Measurements from ENCODE around the gene SCGN.

- TF ChIP-seq, protein P1, sequence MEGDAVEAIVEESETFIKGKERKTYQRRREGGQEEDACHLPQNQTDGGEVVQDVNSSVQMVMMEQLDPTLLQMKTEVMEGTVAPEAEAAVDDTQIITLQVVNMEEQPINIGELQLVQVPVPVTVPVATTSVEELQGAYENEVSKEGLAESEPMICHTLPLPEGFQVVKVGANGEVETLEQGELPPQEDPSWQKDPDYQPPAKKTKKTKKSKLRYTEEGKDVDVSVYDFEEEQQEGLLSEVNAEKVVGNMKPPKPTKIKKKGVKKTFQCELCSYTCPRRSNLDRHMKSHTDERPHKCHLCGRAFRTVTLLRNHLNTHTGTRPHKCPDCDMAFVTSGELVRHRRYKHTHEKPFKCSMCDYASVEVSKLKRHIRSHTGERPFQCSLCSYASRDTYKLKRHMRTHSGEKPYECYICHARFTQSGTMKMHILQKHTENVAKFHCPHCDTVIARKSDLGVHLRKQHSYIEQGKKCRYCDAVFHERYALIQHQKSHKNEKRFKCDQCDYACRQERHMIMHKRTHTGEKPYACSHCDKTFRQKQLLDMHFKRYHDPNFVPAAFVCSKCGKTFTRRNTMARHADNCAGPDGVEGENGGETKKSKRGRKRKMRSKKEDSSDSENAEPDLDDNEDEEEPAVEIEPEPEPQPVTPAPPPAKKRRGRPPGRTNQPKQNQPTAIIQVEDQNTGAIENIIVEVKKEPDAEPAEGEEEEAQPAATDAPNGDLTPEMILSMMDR (IDR thresholded peaks at IDR 0.05), result no peak
- TF ChIP-seq POLR2A (IDR thresholded peaks at IDR 0.05), result no peak
- TF ChIP-seq EP300 (IDR thresholded peaks at IDR 0.05), result no peak
- TF ChIP-seq POLR2AphosphoS5 (IDR thresholded peaks at IDR 0.05), result no peak
Measured at GRCh38 chr6:25637960-25638434, 14.0 kb upstream of the SCGN start.

Data from upper lobe of left lung (tissue), 4 donors.